Thyroid gland (tissue), 4 donors: Measurements from ENCODE around the gene VWDE.

Experiments used
- CTCF ChIP-seq, 6 experiments: fragments of 200-600 bp in 3 of 6; fragments of 450-650 bp in 3 of 6; sonication (generic) in 3 of 6; IDR thresholded peaks; one replicate each; pipeline ENCODE4 v1.5.1; 2016 to 2019; ENCODE audit warnings: antibody characterized with exemption in 6 of 6, mild to moderate bottlenecking in 2 of 6, inconsistent platforms in 1 of 6, moderate library complexity in 1 of 6
- POLR2A ChIP-seq, 2 donors: fragments of 450-650 bp; IDR thresholded peaks; one replicate each; pipeline ENCODE4 v1.6.1; 2017; ENCODE audit warnings: antibody characterized with exemption in 2 of 2, mild to moderate bottlenecking in 2 of 2, moderate library complexity in 1 of 2

- no peak for TF ChIP-seq CTCF (IDR thresholded peaks at IDR 0.05)
- no peak for TF ChIP-seq POLR2A (IDR thresholded peaks at IDR 0.05)
Observed at GRCh38 chr7:12409097-12409711, 5.5 kb upstream of the VWDE start.
